Keratinocyte (primary cell): ENCODE results near the gene QSOX1. TPM values are rescaled to one million over a fixed set of nuclear protein-coding genes. Genes with fewer than 3 reads are reported as not detected.

Experiments used
- DNase-seq: peaks from one replicate; pipeline ENCODE4 v3.0.0-alpha.2; 2011; ENCODE audit warnings: low read depth, missing footprints, low spot score
- FAIRE-seq: peaks from 2 replicates; lab custom pipeline; 2011; peaks lifted over from hg19 to GRCh38; lab: Jason Lieb, UNC
- H2AFZ ChIP-seq: 2 replicates; pipeline ENCODE4 v1.6.0; 2012; ENCODE audit warnings: low read length, control low read depth, inconsistent platforms; ENCODE audit not compliant: control insufficient read depth
- H3K27ac ChIP-seq: 2 replicates; pipeline ENCODE4 v1.5.1; 2011; ENCODE audit warnings: low read length; ENCODE audit not compliant: control insufficient read depth, insufficient read depth
- H3K27me3 ChIP-seq: 3 replicates; pipeline ENCODE4 v1.6.0; 2011; ENCODE audit warnings: low read length; ENCODE audit not compliant: control insufficient read depth, insufficient read depth; ENCODE audit errors: extremely low read depth
- H3K36me3 ChIP-seq, 2 experiments: 2 replicates in 1 of 2; 3 replicates in 1 of 2; pipeline ENCODE4 v1.5.1; 2011; ENCODE audit warnings: low read length in 2 of 2, mild to moderate bottlenecking in 1 of 2; ENCODE audit not compliant: control insufficient read depth in 2 of 2, insufficient read depth in 2 of 2; ENCODE audit errors: extremely low read depth in 1 of 2
- H3K4me1 ChIP-seq: 3 replicates; pipeline ENCODE4 v1.5.1; 2011; ENCODE audit warnings: low read length; ENCODE audit not compliant: control insufficient read depth, insufficient read depth; ENCODE audit errors: extremely low read depth
- H3K4me2 ChIP-seq: 3 replicates; pipeline ENCODE4 v1.6.0; 2011; ENCODE audit warnings: low read depth, low read length; ENCODE audit not compliant: control insufficient read depth, insufficient read depth; ENCODE audit errors: extremely low read depth
- H3K4me3 ChIP-seq, 3 experiments: fragments of 200-600 bp in 1 of 3; sonication (generic) in 1 of 3; 2 replicates in 2 of 3; 3 replicates in 1 of 3; pipeline ENCODE4 v1.5.1; 2011 to 2016; ENCODE audit warnings: low read length in 3 of 3, mild to moderate bottlenecking in 3 of 3, control low read depth in 2 of 3, inconsistent platforms in 1 of 3, low read depth in 1 of 3, mixed read lengths in 1 of 3, mixed run types in 1 of 3, moderate library complexity in 1 of 3; ENCODE audit not compliant: control insufficient read depth in 2 of 3, insufficient read depth in 2 of 3; ENCODE audit errors: extremely low read depth in 1 of 3
- H3K79me2 ChIP-seq: 2 replicates; pipeline ENCODE4 v1.6.0; 2012; ENCODE audit warnings: low read length; ENCODE audit not compliant: control insufficient read depth, insufficient read depth
- H3K9ac ChIP-seq: 3 replicates; pipeline ENCODE4 v1.6.0; 2011; ENCODE audit warnings: low read length; ENCODE audit not compliant: control insufficient read depth, insufficient read depth; ENCODE audit errors: extremely low read depth
- H3K9me1 ChIP-seq: 3 replicates; pipeline ENCODE4 v1.6.0; 2011; ENCODE audit warnings: low read length; ENCODE audit not compliant: control insufficient read depth, insufficient read depth; ENCODE audit errors: extremely low read depth
- H3K9me3 ChIP-seq: 2 replicates; pipeline ENCODE4 v1.5.1; 2012; ENCODE audit warnings: low read depth, low read length; ENCODE audit not compliant: control insufficient read depth
- H4K20me1 ChIP-seq: 3 replicates; pipeline ENCODE4 v1.6.0; 2011; ENCODE audit warnings: low read length; ENCODE audit not compliant: control insufficient read depth, insufficient read depth; ENCODE audit errors: extremely low read depth
- CTCF ChIP-seq, 3 experiments: IDR thresholded peaks in 1 of 3; conservative IDR thresholded peaks in 1 of 3; optimal IDR thresholded peaks in 1 of 3; 2 replicates in 2 of 3; 3 replicates in 1 of 3; pipeline versions ENCODE3 to v1.5.1; 2011; ENCODE audit warnings: low read length in 3 of 3, mild to moderate bottlenecking in 3 of 3, moderate library complexity in 2 of 3, control low read depth in 1 of 3, inconsistent platforms in 1 of 3; ENCODE audit not compliant: insufficient read depth in 2 of 3; ENCODE audit errors: extremely low read depth in 1 of 3
- EZH2 ChIP-seq: IDR thresholded peaks from one replicate; pipeline ENCODE4 v1.6.1; 2012; ENCODE audit warnings: inconsistent platforms, mild to moderate bottlenecking, low read length, moderate library complexity
- dilution Hi-C: fragments of 300-500 bp; cut with MboI; formaldehyde crosslinking; loops from one replicate; pipeline ENCODE4 v1.7.0; 2020; ENCODE audit warnings: low sequenced_read_pairs; ENCODE audit not compliant: extremely low pct_ligation_motif_present
- polyA plus RNA-seq, 5 experiments: library from polyadenylated mRNA; depleted of rRNA in 3 of 5; stranded (reverse) in 3 of 5; stranded (forward) in 1 of 5; unstranded in 1 of 5; fragments of >200 nt; gene quantifications; 1 replicate in 1 of 5; 2 replicates in 3 of 5; 3 replicates in 1 of 5; pipeline versions ENCODE4 v1.2.1 to v1.2.3, GENCODE V29; 2011 to 2012; ENCODE audit warnings: missing spikeins in 2 of 5, low read depth in 1 of 5, low replicate concordance in 1 of 5

QSOX1 gene
- polyA plus RNA-seq, 1 donor (not counting 4 experiments of a cell fraction or from before 2014, with no cell fraction given), result 57.6 TPM

- Histone ChIP-seq H3K36me3 (no peaks in the 10 kb centered on the region), H3K9me3 (no peaks in the 10 kb centered on the region), H3K79me2 (no peaks in the 10 kb centered on the region), H3K4me2 (no peak overlapping the region), H3K4me3 (no peak overlapping the region), H3K27ac (no peak overlapping the region), H3K27me3 (peaks cover 79% of the 10 kb centered on the region), H3K9me1 (no peaks in the 10 kb centered on the region), H2AFZ (no peak overlapping the region), H3K4me1 (peaks cover 4% of the 10 kb centered on the region), H3K9ac (no peak overlapping the region), H4K20me1 (no peaks in the 10 kb centered on the region)
- FAIRE-seq (no peak), DNase-seq (no peak)
- TF ChIP-seq CTCF (optimal IDR thresholded peaks at IDR 0.05 in 1 of 3, IDR thresholded peaks at IDR 0.05 in 1 of 3, conservative IDR thresholded peaks at IDR 0.05 in 1 of 3; ENCODE audit: extremely low read depth in 1 of 3, insufficient read depth in 2 of 3, low read length in 3 of 3) (no peak), EZH2 (peak; percentile 23)
- dilution Hi-C loops, result no loop called here
Measured at GRCh38 chr1:180239145-180240096, 84.8 kb downstream of the QSOX1 start.

DNA sequence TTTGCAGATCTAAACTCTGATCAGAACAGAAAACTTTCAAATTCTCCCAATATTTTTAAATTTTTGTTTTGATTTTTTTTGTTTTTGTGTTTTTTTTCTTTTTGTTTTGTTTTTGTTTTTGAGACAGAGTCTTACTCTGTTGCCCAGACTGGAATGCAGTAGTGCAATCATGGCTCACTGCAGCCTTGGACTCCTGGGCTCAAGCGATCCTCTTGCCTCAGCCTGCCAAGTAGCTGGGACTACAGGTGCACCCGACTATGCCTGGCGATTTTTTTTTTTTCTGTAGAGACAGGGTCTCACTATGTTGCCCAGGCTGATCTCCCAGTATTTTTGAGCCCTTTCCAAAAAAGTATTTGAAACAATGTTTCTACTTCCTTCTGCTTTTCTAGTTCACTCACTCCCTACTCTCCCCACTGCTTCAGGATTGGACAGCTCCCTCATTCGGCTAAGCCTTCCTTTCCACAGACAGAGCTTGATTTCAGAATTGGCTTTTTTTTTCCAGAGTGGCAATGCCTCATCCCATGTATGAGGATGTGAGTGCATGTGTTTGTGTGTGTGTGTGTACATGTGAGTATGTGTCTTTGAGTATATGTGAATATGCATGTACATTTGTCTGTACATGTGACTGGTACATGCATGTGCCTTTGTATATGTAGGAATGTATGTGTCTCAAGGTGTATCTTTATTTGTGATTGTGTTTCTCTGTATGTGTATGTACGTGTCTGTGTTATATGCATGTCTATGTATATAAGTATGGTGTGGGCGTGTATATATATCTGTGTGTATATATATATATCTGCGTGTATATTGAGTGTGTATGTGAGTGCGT, 87.3 kb downstream of the QSOX1 start:
- H3K4me3 ChIP-seq, result no peak overlapping the region
- H3K9me1 ChIP-seq, result no peaks in the 10 kb centered on the region
- H3K4me2 ChIP-seq, result no peak overlapping the region
- H3K4me1 ChIP-seq, result no peaks in the 10 kb centered on the region
- H3K27me3 ChIP-seq, result peaks cover 54% of the 10 kb centered on the region
- no peak for FAIRE-seq
- no peak for TF ChIP-seq EZH2
- no peak for TF ChIP-seq CTCF (optimal IDR thresholded peaks at IDR 0.05 in 1 of 3, IDR thresholded peaks at IDR 0.05 in 1 of 3, conservative IDR thresholded peaks at IDR 0.05 in 1 of 3; ENCODE audit: extremely low read depth in 1 of 3, insufficient read depth in 2 of 3, low read length in 3 of 3)
- H3K9ac ChIP-seq, result no peak overlapping the region
- H4K20me1 ChIP-seq, result no peaks in the 10 kb centered on the region
- no peaks in the 10 kb centered on the region for H3K79me2 ChIP-seq
- no peak for DNase-seq
- dilution Hi-C loops, result no loop called here
- no peaks in the 10 kb centered on the region for H3K9me3 ChIP-seq
- H3K36me3 ChIP-seq, result no peaks in the 10 kb centered on the region
- no peak overlapping the region for H2AFZ ChIP-seq
- no peak overlapping the region for H3K27ac ChIP-seq
